ENCODE measurements around the gene TMEM72. TPM values are rescaled to one million over a fixed set of nuclear protein-coding genes. Genes with fewer than 3 reads are reported as not detected.

The TMEM72 gene
- total RNA-seq, 1 experiment from 2014 or later, result not detected

DNA sequence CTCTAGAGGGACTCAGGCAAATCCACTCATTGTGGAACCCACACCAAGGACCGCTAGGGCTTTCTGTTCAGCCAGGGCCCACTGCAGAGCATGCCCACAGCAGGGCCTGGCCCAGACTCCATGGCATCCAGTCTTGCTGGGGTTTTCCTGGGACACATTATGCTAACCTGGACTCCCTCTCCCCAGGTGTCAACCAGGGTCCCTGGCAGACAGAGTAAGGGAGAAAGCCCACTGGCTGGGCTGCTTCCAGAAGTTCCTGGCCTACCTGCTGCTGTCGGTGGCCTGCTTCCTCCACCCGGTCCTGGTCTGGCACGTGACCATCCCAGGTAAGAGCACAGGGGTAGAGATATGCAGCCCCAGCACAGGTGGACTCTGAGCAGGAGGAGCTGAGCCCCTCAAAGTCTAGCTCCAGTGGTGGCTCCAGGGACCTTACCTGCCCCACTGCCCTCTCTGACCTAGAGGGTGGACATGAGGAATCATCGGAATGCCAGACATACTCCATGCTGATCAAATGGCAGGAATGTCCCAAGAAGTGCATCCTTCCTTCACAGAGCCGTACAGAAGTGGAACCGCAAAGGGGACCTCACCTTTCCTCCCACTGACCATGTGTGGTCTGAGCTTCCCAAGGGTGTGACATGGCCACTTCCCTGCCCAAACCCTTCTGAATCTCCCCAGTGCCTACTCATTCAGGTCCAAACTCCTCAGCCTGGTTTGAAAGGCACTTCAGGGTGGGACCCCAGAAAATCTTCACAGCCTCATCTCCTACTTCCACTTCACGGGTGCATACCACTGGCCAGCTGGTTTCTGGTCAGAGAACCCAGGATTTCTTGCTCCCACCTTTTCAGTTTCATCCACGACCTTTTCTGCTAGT, 22.5 kb downstream of the TMEM72 start:
- DNase-seq (ENCODE audit: low spot score), result no peak

DNA sequence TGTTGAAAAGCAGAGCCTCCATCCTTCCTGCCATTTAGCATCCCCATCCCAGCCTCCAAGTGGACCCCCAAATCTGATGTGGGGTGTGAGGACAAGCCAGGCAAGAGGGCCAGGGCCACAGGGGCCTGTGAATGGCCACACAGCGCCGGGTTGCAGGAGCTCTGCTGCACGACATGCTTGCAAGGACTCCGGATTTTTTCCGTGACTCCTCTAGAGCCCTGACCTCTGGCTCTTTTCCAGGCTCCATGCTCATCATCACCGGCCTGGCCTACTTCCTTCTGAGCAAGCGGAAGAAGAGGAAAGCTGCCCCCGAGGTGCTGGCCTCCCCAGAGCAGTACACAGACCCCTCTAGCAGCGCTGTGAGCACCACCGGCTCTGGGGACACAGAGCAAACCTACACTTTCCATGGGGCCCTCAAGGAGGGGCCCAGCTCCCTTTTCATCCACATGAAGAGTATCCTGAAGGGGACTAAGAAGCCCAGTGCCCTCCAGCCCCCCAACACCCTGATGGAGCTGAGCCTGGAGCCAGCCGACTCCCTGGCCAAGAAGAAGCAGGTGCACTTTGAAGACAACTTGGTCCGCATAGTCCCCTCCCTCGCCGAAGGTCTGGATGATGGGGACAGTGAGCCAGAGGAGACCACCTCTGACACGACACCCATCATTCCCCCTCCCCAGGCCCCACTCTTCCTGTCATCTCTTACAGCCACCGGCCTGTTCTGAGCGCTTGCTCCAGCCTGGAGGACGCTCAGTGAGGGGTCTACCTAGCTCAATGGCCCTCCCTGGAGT, 23.5 kb downstream of the TMEM72 start:
- no peak for DNase-seq (ENCODE audit: low spot score)

DNA sequence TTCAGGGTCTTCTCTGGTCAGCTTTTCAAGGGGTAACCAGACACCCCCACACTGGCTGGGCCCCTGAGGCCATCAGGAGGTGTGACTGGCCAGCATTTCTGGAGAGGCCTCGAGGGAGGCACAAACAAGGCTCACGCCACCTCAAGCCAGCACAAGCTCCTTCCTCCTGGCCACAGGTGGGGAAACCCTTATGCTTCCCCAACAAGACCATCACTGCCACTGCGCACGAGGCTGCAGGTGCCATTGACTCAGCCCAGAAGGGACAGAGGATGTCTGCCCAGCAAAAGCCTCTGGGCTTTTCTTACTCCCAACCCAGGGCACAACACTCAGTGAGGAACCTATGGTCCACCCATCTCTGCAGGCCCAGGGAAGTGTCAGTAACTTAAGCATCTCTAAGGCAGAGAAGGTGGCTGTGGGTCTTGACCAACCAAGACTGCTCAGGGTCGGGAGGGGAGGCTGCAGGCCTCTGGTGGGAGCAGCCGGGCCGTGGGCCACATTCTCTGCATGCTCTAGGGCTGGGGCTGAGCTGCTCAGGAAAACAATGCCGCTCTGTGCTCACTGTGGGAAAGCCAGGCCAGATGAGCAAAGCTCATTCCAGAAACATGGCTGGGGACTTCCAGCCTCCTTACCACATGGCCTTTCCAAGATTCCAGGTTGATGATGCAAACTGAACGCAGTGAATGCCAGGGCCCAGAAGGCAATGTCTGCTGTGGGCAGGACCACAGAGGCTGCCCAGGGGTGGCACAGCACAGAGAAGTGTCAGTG, 24.2 kb downstream of the TMEM72 start:
- DNase-seq (ENCODE audit: low spot score), result peak; percentile 87

DNA sequence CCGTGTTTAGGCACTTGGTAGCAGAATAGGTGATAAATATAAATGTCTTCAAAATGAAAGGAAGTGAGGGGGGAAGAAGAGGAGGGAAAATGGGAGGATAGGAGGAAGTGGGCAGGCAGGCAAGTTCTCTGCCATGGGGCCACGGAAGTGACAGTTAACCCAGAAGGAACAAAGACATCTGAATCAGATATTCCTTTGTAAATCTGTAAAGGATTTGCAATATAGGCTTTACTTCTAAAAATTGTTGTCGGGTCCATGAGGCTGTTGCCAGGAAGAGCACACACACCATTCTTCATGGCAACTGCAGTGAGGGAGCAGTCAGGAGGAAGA, 24.8 kb downstream of the TMEM72 start:
- no peak for DNase-seq (ENCODE audit: low spot score)

DNA sequence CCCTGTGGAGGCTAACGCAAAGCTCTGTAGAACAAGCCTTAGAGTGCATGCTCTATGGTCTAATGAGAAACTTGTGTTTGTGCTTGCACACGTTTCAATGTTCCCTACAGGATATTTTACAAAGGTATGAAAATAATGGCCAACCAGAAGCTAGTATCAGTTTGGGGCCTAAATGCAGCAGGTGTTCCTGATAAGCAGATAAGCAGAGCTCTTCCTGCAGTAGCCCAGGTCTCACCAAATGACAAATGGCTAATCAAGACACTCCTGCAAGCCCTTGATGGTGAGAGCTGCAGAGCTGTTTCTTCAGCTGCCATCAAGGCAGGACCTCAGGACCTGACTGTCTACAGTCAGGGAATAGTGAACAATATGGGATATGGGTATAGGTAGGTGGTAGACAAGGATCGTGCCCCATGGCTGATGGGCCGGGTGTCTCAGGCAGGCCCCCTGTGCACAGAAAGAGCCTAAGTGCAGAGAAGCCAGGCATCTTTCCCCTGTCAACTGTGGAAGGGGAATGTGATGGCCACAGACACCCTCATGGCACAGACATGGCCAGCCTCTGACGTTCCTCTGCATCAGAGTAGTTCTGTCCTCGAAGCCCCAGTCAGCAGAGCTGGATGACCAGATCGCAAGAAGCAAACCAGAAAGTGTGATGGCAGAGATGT, 25.3 kb downstream of the TMEM72 start:
- DNase-seq (ENCODE audit: low spot score), result no peak

DNA sequence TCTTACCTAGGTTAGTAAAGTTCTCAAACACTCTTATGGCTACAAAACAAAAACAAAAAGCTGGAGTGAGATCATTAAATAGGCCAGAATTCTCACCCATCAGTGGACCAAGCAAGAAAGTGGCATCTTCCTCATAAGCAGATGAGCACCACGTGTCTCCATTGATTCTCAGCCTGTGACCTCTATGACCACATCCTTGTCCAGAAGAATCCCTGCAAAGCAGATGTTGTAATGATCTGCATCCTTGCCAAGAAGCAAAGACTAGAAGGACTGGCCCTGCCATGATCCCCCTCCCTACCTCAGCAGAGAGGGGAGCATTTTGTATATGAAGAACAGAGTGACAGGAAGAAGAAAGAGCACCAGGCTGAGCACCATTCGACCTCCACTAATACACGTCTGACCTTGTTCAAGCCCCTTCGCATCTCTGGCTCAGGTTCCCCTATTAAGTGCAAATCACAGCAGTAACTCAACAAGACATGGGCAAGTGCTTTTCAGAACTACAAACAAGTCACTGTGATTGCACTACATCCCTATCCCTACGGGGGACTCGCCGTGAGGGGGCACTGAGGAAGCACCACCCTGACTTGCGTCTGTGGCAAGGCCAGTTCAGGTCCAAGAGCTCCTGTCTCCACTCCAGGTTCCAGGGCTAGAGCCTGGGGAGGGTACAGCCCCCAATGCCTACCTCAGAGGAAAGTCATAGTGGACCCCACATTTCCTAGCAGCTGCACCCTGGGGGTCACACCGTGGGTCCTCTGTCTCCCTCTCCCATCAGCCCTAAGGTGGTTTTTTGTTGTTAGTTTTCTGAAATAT, 26.3 kb downstream of the TMEM72 start:
- DNase-seq (ENCODE audit: low spot score), result no peak

DNA sequence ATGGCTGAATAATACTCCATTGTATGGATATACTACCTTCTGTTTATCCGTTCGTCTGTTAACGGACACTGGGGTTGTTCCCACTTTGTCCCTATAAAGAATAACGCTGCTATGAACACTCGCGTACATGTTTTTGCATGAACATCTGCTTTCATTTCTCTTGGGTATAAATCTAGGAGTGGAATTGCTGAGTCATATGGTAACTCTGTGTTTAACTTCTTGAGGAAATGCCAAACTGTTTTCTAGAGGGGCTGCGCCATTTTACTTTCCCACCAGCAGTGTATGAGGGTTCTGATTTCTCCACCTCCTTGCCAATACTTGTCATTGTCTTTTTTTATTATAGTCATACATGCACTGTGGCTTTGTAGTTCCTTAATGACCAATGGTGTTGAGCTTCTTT, 27.8 kb downstream of the TMEM72 start:
- no peak for DNase-seq (ENCODE audit: low spot score)

DNA sequence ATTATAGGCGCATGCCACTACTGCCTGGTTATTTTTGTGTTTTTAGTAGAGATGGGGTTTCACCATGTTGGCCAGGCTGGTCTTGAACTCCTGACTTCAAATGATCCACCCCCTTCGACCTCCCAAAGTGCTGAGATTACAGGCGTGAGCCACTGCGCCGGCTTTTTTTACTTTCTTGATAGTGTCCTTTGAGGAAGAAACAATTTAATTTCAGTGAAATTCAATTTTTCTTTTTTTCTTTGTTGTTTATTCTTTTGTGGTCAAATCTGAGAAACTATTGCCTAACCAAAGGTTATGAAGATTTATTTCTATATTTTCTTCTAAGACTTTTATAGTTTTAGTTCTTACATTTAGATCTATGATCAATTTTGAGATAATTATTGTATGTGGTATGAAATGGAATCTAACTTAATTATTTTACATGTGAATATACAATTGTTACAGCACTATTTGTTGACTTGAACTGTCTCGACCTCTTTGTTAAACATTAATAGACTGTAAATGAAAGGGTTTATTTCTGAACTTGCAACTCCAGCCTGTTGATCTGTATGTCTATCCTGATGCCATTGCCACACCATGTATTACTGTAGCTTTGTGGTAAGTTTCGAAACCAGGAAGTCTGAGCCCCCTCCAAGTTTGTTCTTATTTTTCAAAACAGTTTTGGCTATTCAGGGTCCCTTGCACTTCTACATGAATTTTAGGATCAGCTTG, 28.7 kb downstream of the TMEM72 start:
- DNase-seq (ENCODE audit: low spot score), result no peak

DNA sequence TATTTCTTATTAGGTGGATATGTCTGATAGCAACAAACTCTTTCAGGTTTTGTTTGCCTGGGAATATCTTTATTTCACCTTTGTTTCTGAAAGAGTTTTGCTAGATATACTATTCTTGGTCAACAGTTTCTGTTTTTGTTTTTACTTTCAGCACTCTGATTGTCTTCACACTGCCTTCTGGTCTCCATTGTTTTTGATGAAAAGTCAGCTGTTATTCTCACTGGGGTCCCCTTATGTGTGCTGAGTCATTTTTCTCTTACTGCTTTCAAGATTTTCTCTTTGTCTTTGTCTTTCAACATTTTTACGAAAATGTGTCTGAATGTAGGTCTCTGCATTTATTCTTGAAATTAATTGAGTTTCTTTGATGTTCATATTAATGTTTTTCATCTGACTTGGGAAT, 33.2 kb downstream of the TMEM72 start:
- no peak for DNase-seq (ENCODE audit: low spot score)

DNA sequence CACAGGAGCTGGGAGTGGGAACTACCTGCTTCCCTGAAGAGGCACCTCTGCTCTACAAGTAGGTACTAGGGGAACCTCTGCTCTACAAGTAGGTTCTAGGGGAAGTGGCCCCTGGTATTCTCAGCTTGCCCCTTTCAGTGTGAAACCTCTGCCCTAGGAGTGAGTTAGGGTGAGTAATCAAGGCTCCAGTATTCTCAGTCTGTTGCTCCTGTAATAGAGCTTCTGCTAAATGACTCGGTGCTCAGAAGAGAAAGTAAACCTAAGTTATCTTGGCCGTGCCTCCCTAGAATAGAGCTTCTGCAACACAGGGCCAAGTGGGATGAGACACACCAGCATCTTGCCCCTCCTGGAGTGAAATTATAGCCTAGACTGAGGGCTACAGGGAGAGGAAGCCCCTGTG, 35.1 kb downstream of the TMEM72 start:
- no peak for DNase-seq (ENCODE audit: low spot score)

DNA sequence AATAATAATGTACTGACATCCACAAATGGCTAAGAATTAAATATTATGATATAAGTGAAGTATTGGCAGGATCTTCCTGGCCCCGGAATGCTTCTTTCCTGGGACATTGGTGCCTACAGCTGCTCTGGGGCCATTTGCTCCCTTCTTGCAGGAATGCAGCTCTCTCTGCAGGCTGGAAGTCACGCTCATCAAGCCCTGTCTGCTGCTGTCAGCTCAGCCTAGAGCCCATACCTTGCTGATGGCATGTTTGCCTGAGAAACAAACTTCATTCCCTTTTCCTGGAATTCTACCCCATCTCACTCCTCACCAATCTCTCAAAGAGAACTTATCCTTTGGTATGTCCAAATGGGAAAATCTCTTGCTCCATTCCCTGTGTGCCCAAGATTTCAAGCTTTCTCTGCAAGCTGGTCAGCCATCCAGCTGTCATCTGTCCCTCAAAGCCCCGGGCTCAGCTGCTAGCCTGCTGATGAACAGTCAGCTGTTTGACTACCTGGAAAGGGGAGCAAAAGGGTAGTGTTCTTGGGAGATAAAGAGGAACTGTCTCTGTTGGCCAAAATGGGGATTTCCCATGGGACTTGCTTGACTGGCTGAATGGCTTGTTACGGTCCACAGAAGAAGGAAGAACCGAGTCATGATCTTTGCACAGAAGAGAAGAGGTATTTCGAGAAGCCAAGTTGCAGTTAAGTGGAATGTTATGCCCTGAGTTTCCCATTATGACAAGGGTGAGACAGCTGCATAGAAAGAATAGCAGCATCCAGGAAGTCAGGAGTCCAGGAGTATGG, 36.4 kb downstream of the TMEM72 start:
- no peak for DNase-seq (ENCODE audit: low spot score)

DNA sequence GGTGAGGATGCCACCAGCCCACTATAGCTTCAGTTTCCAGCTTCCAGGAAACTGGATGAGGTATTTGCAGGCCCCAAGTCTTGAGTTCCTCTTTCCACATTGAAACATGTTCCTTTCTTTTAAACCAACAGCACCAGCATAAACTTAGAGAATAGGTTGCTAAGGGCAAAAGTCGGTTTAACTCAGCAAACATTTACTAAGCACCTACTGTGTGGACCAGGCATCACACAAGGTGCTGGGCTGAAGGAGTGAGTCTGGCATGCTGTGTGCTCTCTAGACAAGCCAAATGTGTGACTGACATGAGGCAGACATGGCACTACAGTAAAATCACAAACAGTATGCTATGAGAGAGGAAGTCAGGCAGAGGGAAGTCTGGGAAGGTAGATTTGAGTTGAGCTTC, 37.5 kb downstream of the TMEM72 start:
- no peak for DNase-seq (ENCODE audit: low spot score)

DNA sequence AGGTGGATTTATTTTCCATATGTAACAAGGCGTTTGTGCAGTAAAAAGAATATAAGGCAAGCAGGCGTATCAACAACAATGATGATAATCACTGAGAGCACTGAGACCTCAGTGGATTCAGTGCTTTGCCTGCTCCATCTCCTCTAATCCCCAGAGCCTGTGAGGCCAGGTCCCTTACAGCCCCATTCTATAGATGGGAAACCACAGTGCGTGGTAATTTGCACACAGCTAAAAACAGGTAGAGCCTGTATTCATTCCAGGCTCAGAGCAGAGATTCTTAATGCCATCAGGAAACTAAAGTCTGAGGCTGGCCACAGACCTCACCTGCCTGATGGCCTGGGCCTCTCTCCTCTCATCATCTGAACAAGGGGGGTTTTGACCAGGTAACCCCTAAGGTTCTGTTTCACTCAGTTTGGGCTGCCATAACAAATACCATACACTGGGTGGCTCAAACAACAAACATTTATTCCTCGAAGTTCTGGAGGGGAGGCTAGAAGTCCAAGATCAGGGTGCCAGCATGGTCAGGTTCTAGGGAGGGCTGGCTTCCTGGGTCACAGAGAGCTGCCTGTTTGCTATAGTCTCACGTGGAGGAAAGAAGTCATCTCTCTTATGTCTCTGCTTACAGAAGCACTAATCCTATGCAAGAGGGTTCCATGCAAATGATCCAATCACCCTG, 38.1 kb downstream of the TMEM72 start:
- no peak for DNase-seq (ENCODE audit: low spot score)

DNA sequence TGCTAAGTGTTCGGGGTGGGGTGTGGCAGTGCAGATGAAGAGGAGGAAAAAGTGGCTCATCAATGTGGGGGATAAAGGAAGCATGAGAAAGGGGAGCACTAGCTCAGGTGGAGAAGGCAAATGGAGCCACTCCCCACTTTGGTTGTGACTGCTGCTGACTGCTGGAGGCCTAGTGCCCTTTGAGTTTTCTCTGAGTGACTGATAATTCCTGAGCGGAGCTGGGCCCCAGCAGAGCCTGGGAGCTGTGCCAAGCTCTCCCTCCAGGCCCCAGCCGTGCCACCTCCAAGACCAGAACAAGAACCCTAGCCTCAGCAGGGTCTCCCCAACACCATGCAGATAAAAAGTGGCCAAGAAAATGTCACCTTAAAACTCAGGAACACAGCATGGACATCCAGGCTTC, 38.8 kb downstream of the TMEM72 start:
- no peak for DNase-seq (ENCODE audit: low spot score)

DNA sequence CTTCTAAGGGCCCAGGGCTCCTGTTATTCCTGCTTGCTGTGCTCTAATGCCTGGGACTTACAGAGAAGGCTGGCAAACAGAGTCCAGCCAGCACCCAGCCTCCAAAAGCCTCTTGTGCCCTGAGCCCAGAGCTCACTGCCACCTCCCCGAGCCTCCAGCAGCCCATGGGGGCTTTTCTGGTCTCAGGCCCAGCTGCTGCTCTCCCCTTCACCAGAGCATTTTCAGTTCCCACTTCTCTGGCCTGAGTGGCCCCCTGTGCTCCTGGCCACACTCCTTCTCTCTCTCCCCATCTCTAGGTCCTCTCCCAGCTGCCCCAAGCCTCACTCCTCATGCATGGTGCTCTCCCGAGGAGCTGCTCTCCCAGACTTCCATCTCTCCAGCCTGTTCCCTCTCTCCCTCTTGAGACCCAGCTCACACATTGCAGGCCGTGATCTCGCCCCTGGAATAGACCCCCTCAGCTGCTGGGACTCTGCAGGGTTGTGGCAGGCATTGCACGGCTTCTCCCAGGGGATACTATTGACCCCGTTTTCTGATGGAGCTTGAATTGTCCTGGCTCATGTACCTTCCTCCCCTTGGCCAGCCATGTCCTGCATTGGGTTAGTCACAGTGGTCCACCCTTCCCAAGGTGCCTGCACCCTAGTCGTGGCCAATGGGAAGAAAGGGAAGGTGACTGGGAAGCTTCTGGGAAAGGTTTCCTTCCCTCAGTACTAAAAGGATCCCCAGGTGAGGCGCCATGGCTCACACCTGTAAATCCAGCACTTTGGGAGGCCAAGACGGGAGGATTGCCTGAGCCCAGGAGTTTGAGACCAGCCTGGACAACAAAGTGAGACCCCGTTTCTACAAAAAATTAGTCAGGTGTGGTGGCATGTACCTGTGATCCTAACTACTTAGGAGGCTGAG, 39.4 kb downstream of the TMEM72 start:
- no peak for DNase-seq (ENCODE audit: low spot score)

DNA sequence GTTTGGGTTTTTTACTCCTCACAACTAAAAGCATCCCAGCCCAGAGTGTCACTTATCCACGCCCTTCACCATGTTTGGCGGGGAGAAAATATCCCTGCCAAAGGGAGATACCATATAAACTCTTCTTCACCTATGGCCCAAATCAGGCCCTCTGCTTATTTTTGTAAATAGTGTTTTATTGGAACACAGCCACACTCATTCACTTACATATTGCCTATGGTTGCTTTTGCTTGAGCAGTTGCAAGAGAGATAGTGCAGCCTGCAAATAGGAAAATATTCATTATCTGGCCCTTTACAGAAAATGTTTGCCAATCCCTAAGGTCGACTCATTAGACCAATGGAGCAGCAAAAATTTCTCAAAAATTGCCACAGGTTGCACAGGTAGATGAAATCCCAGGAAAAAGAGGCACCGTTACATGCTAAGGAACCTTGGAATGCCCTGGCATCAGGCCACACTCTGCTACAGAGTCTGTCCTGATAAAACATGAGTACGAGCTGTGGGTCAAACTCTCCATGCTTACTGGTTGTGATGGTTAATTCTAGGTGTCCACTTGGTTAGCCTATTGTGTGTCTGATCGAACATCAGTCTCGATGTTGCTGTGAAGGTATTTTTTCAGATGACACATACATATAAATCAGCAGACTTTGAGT, 40.6 kb downstream of the TMEM72 start:
- no peak for DNase-seq (ENCODE audit: low spot score)

DNA sequence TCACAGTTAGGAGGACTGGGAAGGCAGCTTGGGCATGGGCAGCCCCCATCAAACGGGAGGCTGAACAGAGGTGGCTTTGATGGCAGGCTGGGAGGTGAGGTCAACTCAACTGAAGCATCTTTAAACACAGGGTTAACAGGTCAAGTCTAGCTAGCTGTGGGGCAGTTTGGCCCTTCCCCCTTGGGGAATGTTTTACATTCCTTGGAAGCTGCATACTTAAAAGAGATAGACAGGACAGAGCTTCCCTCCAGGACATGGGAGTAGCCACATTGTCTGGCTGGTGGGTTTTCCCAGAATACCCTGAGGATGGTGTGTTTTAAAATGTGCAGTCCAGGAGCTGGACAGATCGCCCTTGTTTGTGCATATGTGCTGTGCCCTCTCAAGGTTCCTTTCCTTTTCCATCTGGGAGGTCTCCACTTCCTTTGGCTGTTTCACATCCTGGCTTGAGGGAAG, 41.7 kb downstream of the TMEM72 start:
- DNase-seq (ENCODE audit: low spot score), result no peak

All from A172 (cell line).